ENCODE measurements around the gene RPUSD1. TPM values are rescaled to one million over a fixed set of nuclear protein-coding genes. Genes with fewer than 3 reads are reported as not detected.
"Not testable (repeated sequence)": the region's sequence is repeated elsewhere in the genome, so short reads cannot be mapped to it uniquely, and the experiment has no call there.

Gene RPUSD1
- polyA plus RNA-seq, 1 donor (not counting 4 experiments of a cell fraction or from before 2014, with no cell fraction given): 11.9 TPM

DNA sequence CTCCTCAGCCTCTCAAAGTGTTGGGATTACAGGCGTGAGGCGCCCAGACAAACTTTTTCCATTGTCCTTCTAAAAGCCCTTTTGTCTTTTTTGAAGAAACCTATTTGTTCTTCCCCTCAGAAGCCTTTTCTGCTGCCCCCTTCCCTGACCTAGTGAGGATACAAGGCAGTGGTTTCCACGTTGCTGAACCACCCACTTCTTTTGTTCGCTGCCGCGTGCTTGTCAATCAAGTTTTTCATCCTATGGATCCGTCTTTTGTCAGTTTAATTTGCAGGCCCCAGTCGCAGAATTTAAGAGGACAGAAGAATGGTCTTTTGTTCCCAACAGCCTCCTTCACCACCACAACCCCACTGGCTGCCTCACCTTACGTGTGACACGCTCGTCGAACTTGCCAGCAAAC, 32.6 kb upstream of the RPUSD1 start:
- Histone ChIP-seq H3K79me2 (ENCODE audit: control insufficient read depth, insufficient read depth, low read length) (no peaks in the 10 kb centered on the region), H3K36me3 (ENCODE audit: control insufficient read depth in 2 of 2, extremely low read depth in 1 of 2, insufficient read depth in 2 of 2, low read length in 2 of 2) (no peaks in the 10 kb centered on the region), H3K27me3 (ENCODE audit: control insufficient read depth, extremely low read depth, insufficient read depth, low read length) (peaks cover 28% of the 10 kb centered on the region), H3K4me1 (ENCODE audit: control insufficient read depth, extremely low read depth, insufficient read depth, low read length) (no peaks in the 10 kb centered on the region), H3K27ac (ENCODE audit: control insufficient read depth, insufficient read depth, low read length) (no peak overlapping the region), H3K4me3 (ENCODE audit: control insufficient read depth in 2 of 3, extremely low read depth in 1 of 3, insufficient read depth in 2 of 3, low read depth in 1 of 3, low read length in 3 of 3) (no peak overlapping the region), H3K4me2 (ENCODE audit: control insufficient read depth, extremely low read depth, insufficient read depth, low read depth, low read length) (no peak overlapping the region), H2AFZ (ENCODE audit: control insufficient read depth, low read length) (no peak overlapping the region), H4K20me1 (ENCODE audit: control insufficient read depth, extremely low read depth, insufficient read depth, low read length) (no peaks in the 10 kb centered on the region), H3K9me1 (ENCODE audit: control insufficient read depth, extremely low read depth, insufficient read depth, low read length) (no peaks in the 10 kb centered on the region), H3K9me3 (ENCODE audit: control insufficient read depth, low read depth, low read length) (no peaks in the 10 kb centered on the region), H3K9ac (ENCODE audit: control insufficient read depth, extremely low read depth, insufficient read depth, low read length) (no peak overlapping the region)
- DNase-seq (ENCODE audit: low read depth, low spot score) (no peak), FAIRE-seq (no peak)
- TF ChIP-seq, protein P1, sequence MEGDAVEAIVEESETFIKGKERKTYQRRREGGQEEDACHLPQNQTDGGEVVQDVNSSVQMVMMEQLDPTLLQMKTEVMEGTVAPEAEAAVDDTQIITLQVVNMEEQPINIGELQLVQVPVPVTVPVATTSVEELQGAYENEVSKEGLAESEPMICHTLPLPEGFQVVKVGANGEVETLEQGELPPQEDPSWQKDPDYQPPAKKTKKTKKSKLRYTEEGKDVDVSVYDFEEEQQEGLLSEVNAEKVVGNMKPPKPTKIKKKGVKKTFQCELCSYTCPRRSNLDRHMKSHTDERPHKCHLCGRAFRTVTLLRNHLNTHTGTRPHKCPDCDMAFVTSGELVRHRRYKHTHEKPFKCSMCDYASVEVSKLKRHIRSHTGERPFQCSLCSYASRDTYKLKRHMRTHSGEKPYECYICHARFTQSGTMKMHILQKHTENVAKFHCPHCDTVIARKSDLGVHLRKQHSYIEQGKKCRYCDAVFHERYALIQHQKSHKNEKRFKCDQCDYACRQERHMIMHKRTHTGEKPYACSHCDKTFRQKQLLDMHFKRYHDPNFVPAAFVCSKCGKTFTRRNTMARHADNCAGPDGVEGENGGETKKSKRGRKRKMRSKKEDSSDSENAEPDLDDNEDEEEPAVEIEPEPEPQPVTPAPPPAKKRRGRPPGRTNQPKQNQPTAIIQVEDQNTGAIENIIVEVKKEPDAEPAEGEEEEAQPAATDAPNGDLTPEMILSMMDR (optimal IDR thresholded peaks at IDR 0.05 in 1 of 3, IDR thresholded peaks at IDR 0.05 in 1 of 3, conservative IDR thresholded peaks at IDR 0.05 in 1 of 3; ENCODE audit: extremely low read depth in 1 of 3, insufficient read depth in 2 of 3, low read length in 3 of 3): no peak
- no peak for TF ChIP-seq EZH2 (IDR thresholded peaks at IDR 0.05; ENCODE audit: low read length)
- dilution Hi-C loops (cut with MboI; ENCODE audit: extremely low pct_ligation_motif_present, low sequenced_read_pairs): no loop called here

DNA sequence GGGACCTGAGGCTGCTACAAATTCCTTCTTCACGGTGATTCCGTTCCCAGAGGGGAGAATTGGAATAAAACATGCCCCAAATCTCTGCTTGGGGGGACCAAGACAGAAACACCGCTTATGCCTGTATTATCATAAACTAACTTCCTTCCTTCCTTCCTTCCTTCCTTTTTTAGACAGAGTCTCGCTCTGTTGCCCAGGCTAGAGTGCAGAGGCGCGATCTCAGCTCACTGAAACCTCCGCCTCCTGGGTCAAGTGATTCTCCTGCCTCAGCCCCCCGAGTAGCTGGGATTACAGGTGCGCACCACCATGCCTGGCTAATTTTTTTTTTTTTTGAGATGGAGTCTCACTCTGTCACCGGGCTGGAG, 31.8 kb upstream of the RPUSD1 start:
- peaks cover 20% of the 10 kb centered on the region for H3K27me3 ChIP-seq (ENCODE audit: control insufficient read depth, extremely low read depth, insufficient read depth, low read length)

DNA sequence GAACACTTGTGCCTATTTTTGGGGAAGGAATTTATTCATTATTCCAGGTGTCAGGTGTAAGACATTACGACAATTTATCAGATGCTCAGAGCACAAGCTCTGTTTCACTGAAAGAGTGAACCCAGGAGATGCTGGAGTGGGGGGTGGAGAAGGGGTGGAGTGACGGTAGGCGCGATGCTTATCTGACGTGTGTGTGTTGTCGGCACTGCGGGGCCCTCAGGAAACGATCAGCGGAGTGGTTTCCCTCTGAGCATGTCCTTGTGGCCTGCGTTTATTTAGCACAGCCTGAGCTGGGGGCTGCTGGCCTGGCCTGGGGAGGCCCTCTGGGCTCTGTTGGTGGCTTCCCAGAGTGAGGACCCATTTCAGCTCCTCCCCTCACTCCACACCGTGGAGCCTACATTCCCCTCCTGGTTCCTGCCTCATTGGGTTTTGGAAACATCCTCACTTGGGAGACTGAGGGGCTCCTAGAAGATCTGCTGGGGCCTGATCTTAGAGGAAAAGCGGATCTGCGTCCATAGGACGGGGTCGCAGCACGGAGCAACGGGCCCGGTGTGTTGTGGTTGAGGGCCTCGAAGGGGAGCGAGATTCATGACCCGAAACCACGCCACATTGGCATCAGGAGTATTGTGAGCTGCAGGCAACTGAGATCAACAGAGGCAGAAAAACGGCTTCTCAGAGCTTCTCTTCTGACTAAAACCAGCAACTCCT, 31.3 kb upstream of the RPUSD1 start:
- peaks cover 17% of the 10 kb centered on the region for H3K27me3 ChIP-seq (ENCODE audit: control insufficient read depth, extremely low read depth, insufficient read depth, low read length)
- H3K79me2 ChIP-seq (ENCODE audit: control insufficient read depth, insufficient read depth, low read length): no peaks in the 10 kb centered on the region
- H3K9me1 ChIP-seq (ENCODE audit: control insufficient read depth, extremely low read depth, insufficient read depth, low read length): no peaks in the 10 kb centered on the region
- DNase-seq (ENCODE audit: low read depth, low spot score) (no peak), FAIRE-seq (no peak)
- dilution Hi-C loops (cut with MboI; ENCODE audit: extremely low pct_ligation_motif_present, low sequenced_read_pairs): no loop called here
- no peaks in the 10 kb centered on the region for H3K36me3 ChIP-seq (ENCODE audit: control insufficient read depth in 2 of 2, extremely low read depth in 1 of 2, insufficient read depth in 2 of 2, low read length in 2 of 2)
- H3K4me1 ChIP-seq (ENCODE audit: control insufficient read depth, extremely low read depth, insufficient read depth, low read length): no peaks in the 10 kb centered on the region
- H4K20me1 ChIP-seq (ENCODE audit: control insufficient read depth, extremely low read depth, insufficient read depth, low read length): no peaks in the 10 kb centered on the region
- no peak overlapping the region for H3K9ac ChIP-seq (ENCODE audit: control insufficient read depth, extremely low read depth, insufficient read depth, low read length)
- H2AFZ ChIP-seq (ENCODE audit: control insufficient read depth, low read length): no peak overlapping the region
- no peak overlapping the region for H3K4me2 ChIP-seq (ENCODE audit: control insufficient read depth, extremely low read depth, insufficient read depth, low read depth, low read length)
- no peak overlapping the region for H3K27ac ChIP-seq (ENCODE audit: control insufficient read depth, insufficient read depth, low read length)
- TF ChIP-seq, protein P1 (optimal IDR thresholded peaks at IDR 0.05 in 1 of 3, IDR thresholded peaks at IDR 0.05 in 1 of 3, conservative IDR thresholded peaks at IDR 0.05 in 1 of 3; ENCODE audit: extremely low read depth in 1 of 3, insufficient read depth in 2 of 3, low read length in 3 of 3): no peak
- no peak for TF ChIP-seq EZH2 (IDR thresholded peaks at IDR 0.05; ENCODE audit: low read length)
- no peak overlapping the region for H3K4me3 ChIP-seq (ENCODE audit: control insufficient read depth in 2 of 3, extremely low read depth in 1 of 3, insufficient read depth in 2 of 3, low read depth in 1 of 3, low read length in 3 of 3)
- H3K9me3 ChIP-seq (ENCODE audit: control insufficient read depth, low read depth, low read length): no peaks in the 10 kb centered on the region

More for the DNA sequence above, 31.8 kb upstream of the RPUSD1 start:
- H2AFZ ChIP-seq (ENCODE audit: control insufficient read depth, low read length); H3K27ac ChIP-seq (ENCODE audit: control insufficient read depth, insufficient read depth, low read length); DNase-seq (ENCODE audit: low read depth, low spot score); H3K9me1 ChIP-seq (ENCODE audit: control insufficient read depth, extremely low read depth, insufficient read depth, low read length); H3K36me3 ChIP-seq (ENCODE audit: control insufficient read depth in 2 of 2, extremely low read depth in 1 of 2, insufficient read depth in 2 of 2, low read length in 2 of 2); dilution Hi-C loops (cut with MboI; ENCODE audit: extremely low pct_ligation_motif_present, low sequenced_read_pairs); H4K20me1 ChIP-seq (ENCODE audit: control insufficient read depth, extremely low read depth, insufficient read depth, low read length); H3K4me2 ChIP-seq (ENCODE audit: control insufficient read depth, extremely low read depth, insufficient read depth, low read depth, low read length); H3K9ac ChIP-seq (ENCODE audit: control insufficient read depth, extremely low read depth, insufficient read depth, low read length); H3K79me2 ChIP-seq (ENCODE audit: control insufficient read depth, insufficient read depth, low read length); H3K4me3 ChIP-seq (ENCODE audit: control insufficient read depth in 2 of 3, extremely low read depth in 1 of 3, insufficient read depth in 2 of 3, low read depth in 1 of 3, low read length in 3 of 3); FAIRE-seq; H3K4me1 ChIP-seq (ENCODE audit: control insufficient read depth, extremely low read depth, insufficient read depth, low read length); H3K9me3 ChIP-seq (ENCODE audit: control insufficient read depth, low read depth, low read length): not testable (repeated sequence)

Data from keratinocyte (primary cell).